ENCODE results near the gene FCHSD1. TPM values are rescaled to one million over a fixed set of nuclear protein-coding genes. Genes with fewer than 3 reads are reported as not detected.

Gene FCHSD1
- total and polyA plus RNA-seq, 2 donors (not counting 1 experiment from before 2014, with no cell fraction given): 123 to 193 TPM

GRCh38 chr5:141636413-141637122 is 14.7 kb downstream of the FCHSD1 start, which contains the start of the genes HDAC3 and RELL2:
Gene HDAC3, minus strand, starts transcription at chr5:141636849. Its CDS starts 59 bp downstream, at chr5:141636790.
Gene RELL2, plus strand, starts transcription at chr5:141636997. Its CDS starts 1,229 bp downstream, at chr5:141638226.
- POLR2A ChIA-PET: interaction anchor here (0.5 to 3.6 kb wide), 12 partner anchors 12 to 239 kb away, joined by 3 to 22 read pairs (median 4); partner anchors contain the start of genes DIAPH1 and FCHSD1
- WGBS (ENCODE audit: insufficient coverage): under 1% methylated on average over 46 of the region's 55 CpGs
- Mint-ChIP-seq H3K4me1 (peaks cover 39% of the 10 kb centered on the region), H3K4me3 (peak within 1 kb of the TSS; percentile 94), H3K9me3 (ENCODE audit: insufficient read depth) (no peaks in the 10 kb centered on the region), H3K27ac (peak within 1 kb of the TSS; percentile 85), H3K27me3 (no peaks in the 10 kb centered on the region)
- Histone ChIP-seq H3K9me3 (ENCODE audit: control extremely low read depth in 1 of 3, control insufficient read depth in 2 of 3, insufficient read depth in 1 of 3, low read length in 2 of 3) (no peaks in the 10 kb centered on the region), H3K27ac (ENCODE audit: low read length in 2 of 2) (peak within 1 kb of the TSS; percentile 58 to 77), H3K79me2 (ENCODE audit: control insufficient read depth, insufficient read depth, low read length) (peaks cover 51% of the 10 kb centered on the region), H3K4me3 (ENCODE audit: control extremely low read depth in 1 of 5, extremely low read depth in 1 of 5, insufficient read depth in 1 of 5, low read depth in 2 of 5, low read length in 4 of 5) (peak within 1 kb of the TSS; percentile 70 to 99 (median 82)), H3K27me3 (replicated peaks in 1 of 4; ENCODE audit: control extremely low read depth in 1 of 4, control insufficient read depth in 3 of 4, insufficient read depth in 4 of 4, low read length in 3 of 4) (no peaks in the 10 kb centered on the region), H3K9ac (ENCODE audit: low read length) (peak within 1 kb of the TSS; percentile 97), H4K20me1 (ENCODE audit: control insufficient read depth, insufficient read depth, low read length, poor library complexity, severe bottlenecking) (peaks cover 23% of the 10 kb centered on the region), H3K4me1 (ENCODE audit: control insufficient read depth in 2 of 2, insufficient read depth in 2 of 2, low read length in 2 of 2) (peaks cover 30 to 36% of the 10 kb centered on the region in 2 donors), H3K36me3 (replicated peaks in 1 of 2; ENCODE audit: control extremely low read depth in 1 of 2, control insufficient read depth in 1 of 2, extremely low read depth in 1 of 2, insufficient read depth in 2 of 2, low read length in 1 of 2) (peaks cover 0 to 17% of the 10 kb centered on the region in 2 experiments), H3K4me2 (replicated peaks; ENCODE audit: low read depth, low read length, poor library complexity, severe bottlenecking) (peak within 1 kb of the TSS; percentile 93), H2AFZ (ENCODE audit: insufficient read depth, low read depth, low read length, poor library complexity, severe bottlenecking) (peak within 1 kb of the TSS; percentile 97)
- TF ChIP-seq, protein P1, sequence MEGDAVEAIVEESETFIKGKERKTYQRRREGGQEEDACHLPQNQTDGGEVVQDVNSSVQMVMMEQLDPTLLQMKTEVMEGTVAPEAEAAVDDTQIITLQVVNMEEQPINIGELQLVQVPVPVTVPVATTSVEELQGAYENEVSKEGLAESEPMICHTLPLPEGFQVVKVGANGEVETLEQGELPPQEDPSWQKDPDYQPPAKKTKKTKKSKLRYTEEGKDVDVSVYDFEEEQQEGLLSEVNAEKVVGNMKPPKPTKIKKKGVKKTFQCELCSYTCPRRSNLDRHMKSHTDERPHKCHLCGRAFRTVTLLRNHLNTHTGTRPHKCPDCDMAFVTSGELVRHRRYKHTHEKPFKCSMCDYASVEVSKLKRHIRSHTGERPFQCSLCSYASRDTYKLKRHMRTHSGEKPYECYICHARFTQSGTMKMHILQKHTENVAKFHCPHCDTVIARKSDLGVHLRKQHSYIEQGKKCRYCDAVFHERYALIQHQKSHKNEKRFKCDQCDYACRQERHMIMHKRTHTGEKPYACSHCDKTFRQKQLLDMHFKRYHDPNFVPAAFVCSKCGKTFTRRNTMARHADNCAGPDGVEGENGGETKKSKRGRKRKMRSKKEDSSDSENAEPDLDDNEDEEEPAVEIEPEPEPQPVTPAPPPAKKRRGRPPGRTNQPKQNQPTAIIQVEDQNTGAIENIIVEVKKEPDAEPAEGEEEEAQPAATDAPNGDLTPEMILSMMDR (IDR thresholded peaks at IDR 0.05): no peak
- no peak for TF ChIP-seq EZH2 (IDR thresholded peaks at IDR 0.05; ENCODE audit: borderline replicate concordance, insufficient read depth, low read depth, low read length, poor library complexity, severe bottlenecking)
- ATAC-seq (ENCODE audit: low read depth) (peak; percentile 89), DNase-seq (peak; percentile 94)
- CTCF ChIA-PET: interaction anchor here (0.8 to 10.3 kb wide), 20 partner anchors 10 to 380 kb away, joined by 3 to 124 read pairs (median 5); partner anchors contain the start of genes DIAPH1, FCHSD1, PCDHGA10 and RNF14
- intact Hi-C loops (cut with micrococcal nuclease): loop anchor here (1.0 to 2.0 kb wide), 6 partner anchors 15 to 333 kb away; partner anchors contain the start of genes DELE1, FCHSD1 and RNF14

Measured in B cell (primary cell).